HG03280 (cell line): Measurements from ENCODE around the gene LARP1B.
"Not testable (repeated sequence)": the region's sequence is repeated elsewhere in the genome, so short reads cannot be mapped to it uniquely, and the experiment has no call there.

Source experiments
- ATAC-seq: cut with Tn5 transposase; IDR thresholded peaks from one replicate; pipeline ENCODE4 v1.9.1; 2021; ENCODE audit warnings: mild to moderate bottlenecking, moderate library complexity; ENCODE audit not compliant: unreplicated experiment

Gene LARP1B

DNA sequence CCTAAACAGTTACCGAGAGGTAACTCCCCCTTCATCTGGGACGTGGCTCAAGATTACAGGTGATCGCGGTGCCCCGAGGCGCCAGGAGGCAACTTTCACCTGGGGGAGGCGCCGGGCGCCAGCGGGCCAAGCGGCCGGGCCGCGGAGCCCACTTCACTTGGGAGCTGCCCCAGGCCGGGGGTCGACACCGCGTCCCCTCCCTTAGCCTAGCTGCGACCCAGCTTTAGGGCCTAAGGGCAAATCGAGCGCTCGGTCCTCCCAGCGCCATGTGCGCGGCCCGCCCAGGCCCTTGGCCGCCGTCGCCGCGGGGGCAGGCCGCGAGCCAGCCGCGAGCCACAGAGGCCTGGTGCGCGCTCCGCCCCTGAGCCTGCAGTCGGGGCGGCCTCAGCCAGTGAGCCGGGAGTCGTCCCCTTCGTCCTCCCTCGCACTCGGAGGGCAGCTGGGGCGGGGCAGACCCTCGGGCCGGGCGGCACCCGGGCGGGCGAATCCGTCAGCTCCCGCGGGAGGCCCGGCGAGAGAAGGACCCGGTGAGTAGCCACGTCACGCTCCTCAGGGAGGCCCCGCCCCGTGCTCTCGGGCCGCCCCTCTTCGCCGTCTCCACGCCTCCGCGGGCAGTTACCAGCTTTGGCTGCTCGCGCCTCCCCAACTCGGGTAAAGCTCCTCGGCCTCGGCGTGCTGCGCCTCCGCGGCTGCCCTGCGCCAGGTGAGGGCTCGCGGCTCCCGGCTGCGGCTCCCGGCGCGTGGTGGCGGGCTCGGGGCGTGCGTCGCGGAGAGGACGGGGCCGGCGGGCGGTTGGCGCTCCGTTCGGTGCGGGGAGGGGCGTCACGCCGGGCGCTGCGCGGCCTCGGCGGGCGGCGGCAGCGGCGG is at the start of gene LARP1B:
Gene LARP1B (plus strand): TSS at position 614 of the 867 bp plus-strand sequence. CDS start 13,640 bp downstream, outside the sequence.
- ATAC-seq: peak; percentile 90

DNA sequence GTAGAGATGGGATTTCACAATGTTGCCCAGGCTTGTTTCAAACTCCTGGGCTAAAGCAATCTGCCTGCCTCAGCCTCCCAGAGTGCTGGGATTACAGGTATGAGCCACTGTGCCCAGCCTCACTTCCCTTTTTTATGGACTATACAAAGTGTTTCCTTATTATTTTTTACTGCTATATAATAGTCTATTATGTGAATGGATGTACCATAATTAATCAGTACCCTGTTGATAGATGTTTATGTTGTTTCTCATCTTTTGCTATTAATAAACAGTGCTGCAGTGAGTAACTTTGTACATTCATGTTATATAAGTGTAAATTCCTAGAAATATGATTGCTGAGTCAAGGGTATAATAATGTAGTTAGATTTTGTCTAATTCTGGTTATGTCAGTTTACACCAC is 35.8 kb upstream of the LARP1B start:
- no peak for ATAC-seq

DNA sequence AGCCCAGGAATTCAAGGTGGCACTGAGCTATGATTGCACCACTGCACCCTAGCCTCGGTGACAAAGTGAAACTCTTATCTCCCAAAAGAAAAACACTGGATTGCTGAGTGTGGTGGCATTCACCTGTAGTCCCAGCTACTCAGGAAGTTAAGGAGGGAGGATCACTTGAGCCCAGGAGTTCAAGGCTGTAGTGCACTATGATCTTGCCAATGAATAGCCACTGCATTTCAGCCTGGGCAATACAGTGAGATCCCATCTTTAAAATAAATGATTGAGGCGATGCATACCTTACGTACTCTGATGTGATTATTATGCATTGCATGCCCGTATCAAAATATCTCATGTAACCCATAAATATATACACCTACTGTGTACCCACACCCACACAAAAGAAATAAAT is 31.2 kb upstream of the LARP1B start:
- no peak for ATAC-seq

DNA sequence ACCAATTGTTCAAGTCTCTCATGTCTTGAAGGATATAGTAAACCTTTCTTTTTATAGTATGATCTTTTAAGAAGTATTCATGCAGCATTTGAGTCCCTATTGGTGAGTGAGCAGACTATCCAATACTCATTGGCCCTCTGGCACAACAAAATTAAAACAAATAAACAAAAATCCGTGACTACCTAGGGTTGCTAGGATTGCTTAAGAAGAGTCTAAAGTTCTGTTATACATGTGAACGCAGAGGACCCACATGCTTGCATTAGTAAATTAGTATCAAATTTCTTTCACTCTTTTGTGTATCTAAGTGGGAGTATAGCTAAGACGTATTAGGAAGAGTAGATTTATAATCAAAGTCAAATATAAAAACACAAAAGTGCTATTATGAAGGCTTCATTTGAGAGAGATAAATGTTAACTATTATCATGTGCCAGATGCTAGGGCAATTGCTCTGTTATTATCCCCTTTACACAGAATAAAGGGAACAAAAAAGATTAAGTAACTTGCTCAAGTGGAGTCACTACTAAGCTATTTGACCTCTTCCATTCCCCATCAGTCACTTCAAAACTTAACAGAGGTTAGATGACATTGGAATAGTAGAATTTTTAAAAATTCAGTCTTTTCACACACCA is 29.2 kb upstream of the LARP1B start:
- ATAC-seq: no peak

DNA sequence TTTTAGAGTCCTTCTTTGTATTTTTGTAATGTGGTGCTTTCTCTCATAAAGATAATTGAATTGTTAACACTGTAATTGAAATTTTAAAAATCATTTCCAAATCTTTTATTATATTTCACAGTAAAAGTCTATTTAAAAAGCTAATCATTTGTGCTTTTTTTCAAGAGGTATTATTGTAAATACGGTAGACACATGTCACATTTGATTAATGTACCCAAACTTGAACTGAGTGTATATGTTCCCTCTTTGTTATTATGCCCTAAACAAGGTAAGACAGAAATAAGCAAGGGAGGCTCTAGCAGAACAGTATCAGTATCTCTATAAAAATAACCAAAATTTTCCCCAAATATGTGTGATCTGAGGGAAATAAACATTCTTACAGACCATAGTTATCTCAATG is 21.5 kb upstream of the LARP1B start:
- ATAC-seq: no peak

DNA sequence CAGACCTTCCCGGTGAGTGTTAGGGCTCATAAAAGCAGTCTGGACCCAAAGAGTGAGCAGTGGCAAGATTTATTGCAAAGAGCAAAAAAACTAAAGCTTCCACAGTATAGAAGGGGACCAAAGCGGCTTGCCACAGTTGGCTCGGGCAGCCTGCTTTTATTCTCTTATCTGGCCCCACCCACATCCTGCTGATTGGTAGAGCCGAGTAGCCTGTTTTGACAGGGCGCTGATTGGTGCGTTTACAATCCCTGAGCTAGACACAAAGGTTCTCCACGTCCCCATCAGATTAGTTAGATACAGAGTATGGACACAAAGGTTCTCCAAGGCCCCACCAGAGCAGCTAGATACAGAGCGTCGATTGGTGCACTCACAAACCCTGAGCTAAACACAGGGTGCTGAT is 14.1 kb upstream of the LARP1B start:
- ATAC-seq: not testable (repeated sequence)

DNA sequence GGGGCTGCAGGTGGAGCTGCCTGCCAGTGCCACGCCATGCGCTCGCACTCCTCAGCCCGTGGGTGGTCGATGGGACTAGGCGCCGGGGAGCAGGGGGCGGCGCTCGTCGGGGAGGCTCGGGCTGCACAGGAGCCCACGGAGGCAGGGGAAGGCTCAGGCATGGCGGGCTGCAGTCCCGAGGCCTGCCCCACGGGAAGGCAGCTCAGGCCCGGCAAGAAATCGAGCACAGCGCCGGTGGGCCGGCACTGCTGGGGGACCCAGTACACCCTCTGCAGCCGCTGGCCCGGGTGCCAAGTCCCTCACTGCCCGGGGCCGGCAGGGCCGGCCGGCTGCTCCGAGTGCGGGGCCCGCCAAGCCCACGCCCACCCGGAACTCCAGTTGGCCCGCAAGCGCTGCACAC is 13.6 kb upstream of the LARP1B start:
- ATAC-seq: not testable (repeated sequence)

DNA sequence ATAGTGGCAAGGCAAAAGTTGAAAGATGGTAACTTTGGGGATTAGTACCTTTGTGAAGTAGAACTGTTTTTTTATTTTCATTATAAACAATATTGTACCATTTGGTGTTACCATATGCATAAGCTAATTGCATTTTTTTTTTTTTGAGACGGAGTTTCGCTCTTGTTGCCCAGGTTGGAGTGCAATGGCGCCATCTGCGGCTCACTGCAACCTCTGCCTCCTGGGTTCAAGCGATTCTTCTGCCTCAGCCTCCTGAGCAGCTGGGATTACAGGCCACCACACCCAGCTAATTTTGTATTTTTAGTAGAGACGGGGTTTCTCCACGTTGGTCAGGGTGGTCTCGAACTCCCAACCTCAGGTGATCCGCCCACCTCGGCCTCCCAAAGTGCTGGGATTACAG is 9.9 kb upstream of the LARP1B start:
- ATAC-seq: not testable (repeated sequence)

DNA sequence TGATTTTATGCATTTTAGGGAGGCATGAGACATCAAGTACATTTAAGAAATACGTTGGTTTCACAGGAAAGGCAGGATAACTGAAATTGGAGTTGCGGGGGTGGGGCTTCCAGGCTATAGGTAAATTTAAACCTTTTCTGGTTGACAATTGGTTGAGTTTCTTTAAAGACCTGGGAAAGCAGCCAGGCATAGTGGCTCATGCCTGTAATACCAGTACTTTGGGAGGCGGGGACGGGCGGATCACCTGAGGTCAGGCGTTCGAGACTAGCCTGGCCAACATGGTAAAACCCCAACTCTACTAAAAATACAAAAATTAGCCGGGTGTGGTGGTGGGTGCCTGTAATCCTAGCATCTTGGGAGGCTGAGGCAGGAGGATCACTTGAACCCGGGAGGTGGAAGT is 6.2 kb upstream of the LARP1B start:
- ATAC-seq: not testable (repeated sequence)

DNA sequence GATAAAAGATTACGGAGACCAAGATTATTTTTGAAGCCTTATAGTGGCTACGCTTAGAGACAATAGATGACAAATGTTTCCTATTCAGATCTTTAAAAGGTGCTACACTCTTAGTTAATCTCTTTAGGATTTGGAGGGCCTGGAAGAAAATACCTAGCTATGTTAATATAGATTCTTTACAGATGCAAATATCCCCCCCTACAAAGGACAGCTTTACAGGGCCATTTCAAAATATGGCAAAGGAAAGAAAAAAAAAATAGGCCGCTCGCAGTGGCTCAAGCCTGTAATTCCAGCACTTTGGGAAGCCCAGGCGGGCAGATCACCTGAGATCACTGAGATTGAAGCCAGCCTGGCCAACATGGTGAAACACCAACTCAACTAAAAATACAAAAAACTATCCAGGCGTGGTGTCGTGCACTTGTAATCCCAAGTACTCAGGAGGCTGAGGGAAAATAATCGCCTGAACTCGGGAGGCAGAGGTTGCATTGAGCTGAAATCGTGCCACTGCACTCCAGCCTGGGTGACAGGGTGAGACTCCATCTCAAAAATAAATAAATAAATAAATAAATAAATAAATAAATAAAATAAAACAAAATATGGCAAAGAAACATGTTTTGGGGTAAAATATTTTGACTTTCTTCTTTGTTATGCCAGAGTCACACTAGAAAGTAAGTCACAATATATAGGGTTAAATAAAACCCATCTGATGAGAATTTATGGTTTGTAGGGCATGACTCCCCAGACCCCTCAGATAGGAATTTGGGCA is 5.5 kb upstream of the LARP1B start:
- ATAC-seq: not testable (repeated sequence)

DNA sequence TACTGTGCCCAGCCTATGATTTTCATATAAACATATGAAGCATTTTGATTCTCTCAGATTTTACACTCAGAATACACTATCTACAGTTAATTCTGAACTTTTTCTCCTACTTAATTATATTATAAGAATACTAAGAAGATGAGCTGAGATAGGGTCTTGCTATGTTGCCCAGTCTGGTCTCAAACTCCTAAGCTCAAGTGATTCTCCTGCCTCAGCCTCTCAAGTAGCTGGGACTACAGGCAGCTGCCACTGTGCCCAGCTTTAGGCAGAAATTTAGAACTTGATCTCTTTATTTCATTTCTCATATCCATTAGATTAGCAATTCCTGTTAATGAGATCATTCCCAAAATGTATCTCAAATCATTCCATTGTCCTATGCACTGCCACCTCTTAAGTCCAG is 4.7 kb upstream of the LARP1B start:
- ATAC-seq: no peak

DNA sequence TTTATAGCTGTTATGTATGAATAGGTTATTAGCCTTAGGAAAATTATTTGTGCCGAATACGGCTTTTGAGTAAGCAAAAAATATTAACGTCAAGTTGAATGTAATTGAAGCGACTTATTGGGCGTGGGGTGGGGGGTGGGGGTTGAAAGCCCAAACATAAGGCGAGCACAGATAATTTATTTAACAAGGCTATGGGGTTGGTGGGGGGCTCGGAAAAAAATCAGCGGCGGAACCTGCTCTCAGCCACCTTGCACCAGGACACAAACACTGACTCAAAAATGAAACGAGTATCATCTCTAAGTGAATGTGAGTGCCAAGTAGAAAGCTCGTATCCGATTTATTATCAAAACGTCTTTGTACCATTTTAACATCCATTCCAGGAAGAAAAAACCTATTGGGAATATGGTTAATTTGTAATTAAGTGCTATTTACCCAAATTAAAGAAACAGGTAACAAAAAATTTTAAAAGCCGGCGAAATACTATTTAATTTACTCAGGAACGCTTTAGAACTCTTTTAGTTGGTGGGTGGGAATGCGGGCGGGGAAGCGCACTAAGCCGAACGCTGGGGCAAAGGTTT is 902 bp upstream of the LARP1B start:
- ATAC-seq: no peak

DNA sequence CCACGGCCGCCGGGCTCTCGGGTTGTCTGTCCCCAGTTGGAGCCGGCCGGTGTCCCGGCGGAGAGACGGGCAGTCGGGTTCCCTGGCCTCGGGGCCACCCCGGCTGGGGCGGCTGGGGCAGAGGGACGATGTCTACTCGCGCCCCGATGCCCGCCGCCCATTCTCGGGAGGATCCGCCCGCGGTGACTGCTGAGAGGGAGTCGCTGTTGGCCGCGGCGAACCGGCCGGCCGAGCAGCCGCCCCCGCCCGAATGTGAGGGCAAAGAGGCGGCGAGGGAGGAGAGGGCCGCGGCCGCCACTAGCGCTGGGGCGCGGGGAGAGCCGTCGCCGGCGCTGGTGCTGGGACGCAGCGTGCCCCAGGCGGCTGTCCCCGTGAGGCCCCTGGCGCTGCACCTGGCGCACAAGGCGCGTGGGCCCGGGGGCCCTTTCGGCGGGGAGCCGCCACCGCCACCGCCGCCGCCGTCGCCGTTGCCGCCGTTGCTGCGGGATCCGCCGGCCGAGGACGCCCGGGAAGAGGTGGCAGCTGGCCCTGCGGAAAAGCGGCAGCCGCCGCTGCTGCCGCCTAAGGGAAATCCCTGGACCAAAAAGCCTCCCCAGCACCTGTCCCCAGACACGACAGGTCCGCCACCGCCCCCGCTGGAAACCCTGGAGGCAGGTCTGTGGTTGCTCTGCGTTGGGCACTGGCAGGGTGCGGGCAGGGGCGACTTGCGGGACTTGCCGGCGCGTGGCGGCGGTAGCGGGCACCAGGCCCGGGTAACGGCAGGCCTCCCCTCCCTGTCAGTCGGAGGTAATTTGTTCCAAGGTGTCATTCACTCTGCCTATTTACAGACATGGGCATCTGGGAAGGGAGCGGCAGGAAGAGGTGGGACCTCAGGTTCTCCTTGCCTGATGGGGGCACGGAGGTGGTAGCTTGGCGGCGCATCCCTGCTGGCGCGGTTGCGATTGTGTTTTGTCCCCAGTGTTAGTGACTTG is 739 bp downstream of the LARP1B start:
- peak; percentile 39 for ATAC-seq

DNA sequence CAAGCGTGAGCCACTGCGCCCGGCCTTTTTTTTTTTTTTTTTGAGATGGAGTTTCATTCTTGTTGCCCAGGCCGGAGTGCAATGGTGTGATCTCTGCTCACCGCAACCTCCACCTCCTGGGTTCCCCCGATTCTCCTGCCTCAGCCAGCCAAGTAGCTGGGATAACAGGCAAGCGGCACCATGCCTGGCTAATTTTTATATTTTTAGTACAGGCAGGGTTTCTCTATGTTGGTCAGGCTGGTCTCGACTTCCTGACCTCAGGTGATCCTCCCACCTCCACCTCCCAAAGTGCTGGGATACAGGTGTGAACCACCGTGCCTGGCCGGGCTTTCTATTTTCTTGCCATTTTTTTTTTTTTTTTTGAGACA is 5.3 kb downstream of the LARP1B start:
- ATAC-seq: not testable (repeated sequence)

DNA sequence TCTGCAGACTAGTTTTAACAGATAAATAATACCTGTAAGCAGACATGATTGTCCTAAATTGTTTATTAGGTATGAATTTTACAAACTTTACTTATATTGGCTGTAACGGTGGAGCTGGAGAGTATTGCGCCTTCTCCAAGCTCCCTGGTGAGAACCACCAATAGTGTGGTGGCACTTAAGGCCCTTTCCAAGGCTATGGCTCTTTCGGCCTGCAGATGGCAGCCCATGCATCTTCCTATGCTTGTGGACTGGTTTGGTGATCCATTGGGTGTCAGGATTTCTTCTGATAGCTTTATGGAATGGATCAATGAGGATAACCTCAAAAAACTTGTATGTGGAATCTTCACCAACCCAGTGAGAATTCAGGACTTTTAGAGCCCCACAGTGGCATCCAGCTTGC is 7.8 kb downstream of the LARP1B start:
- ATAC-seq: no peak

DNA sequence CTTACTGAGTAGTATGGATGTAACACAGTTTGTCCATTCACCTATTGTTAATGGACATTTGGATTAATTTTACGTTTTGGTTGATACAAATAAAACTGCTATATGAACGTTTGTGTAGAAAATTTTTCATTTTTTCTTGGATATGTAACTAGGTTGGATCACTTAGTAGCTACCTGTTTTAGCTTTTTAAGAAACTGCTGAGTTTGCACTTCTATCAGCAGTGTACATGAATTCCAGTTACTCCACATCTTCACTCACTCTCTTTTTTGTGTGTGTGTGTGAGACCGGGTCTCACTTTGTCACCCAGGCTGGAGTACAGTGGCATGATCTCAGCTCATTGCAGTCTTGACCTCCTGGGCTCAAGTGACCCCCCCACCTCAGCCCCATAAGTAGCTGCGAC is 15.4 kb downstream of the LARP1B start:
- no peak for ATAC-seq

DNA sequence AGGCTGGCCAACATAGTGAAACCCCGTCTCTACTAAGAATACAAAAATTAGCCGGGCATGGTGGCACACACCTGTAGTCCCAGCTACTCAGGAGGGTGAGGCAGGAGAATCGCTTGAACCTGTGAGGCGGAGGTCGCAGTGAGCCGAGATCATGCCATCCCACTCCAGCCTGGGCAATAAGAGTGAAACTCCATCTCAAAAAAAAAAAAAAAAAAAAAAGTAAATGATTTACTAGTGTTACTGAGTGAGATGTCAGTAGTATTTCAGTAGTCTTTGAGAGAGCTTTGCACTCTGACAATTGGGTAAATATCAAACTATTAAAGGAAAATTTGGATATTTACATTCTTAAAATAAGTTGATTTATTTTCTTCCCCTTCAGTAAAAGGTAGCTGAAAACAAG is 34.2 kb downstream of the LARP1B start:
- not testable (repeated sequence) for ATAC-seq

DNA sequence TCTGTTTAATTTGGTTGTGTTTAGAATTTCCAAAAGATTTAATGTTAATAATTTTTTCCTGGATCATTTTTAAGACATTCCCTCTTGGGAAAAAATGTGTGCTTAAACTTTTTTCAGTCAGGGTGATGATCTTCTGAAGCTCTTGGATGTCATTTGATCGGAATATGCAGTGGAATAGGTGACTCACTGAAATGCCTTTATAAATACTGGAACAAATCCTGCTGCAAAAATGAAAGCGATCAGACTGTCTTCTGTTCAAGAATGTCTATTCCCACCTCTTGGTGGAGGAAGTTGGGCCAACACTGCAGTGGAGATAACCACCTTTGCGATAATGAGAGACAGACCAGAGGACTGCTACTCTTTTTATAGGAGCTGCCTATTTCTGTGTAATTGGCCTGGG is 46.7 kb downstream of the LARP1B start:
- no peak for ATAC-seq

DNA sequence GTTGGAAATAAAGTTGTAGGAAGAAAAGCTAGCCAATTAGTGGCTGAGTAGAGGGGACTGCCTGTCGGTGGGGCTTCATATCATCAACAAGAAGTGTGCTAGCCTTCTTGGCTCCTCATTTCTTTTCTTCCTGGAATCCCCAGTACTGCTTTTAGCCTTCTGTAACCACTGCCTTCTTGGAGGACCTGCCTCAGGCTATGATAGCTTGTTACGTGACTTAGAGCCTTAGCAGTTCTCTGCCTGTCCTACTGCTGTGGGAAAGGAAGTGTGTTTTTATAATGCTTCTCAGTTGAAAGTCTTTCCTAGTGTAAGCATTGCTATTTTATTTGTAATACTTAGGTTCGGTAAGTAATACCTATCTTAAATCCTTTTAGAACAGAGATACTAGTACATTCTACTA is 61.9 kb downstream of the LARP1B start:
- ATAC-seq: no peak

DNA sequence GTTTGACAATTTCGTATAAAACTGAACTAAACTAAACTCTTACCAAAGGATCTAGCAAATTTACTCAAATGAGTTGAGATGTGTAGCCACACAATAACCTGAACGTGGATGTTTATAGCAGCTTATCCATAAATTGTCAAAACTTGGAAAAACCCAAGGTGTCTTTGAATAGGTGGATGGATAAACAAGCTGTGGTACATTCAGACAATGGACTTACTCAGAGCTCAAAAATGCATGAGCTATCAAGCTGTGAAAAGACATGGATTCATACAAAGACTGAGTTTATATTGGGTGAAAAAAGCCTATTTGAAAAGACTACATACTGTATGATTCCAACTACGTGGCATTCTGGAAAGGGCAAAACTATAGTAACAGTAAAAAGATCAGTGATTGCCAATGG is 69.5 kb downstream of the LARP1B start:
- no peak for ATAC-seq
